WTC11 (cell line): ENCODE data around the gene RNF4. TPM values are rescaled to one million over a fixed set of nuclear protein-coding genes. Genes with fewer than 3 reads are reported as not detected.
"Not testable (repeated sequence)": the region's sequence is repeated elsewhere in the genome, so short reads cannot be mapped to it uniquely, and the experiment has no call there.

Experiments
- ATAC-seq: fragments of 200-7000 bp; cut with Tn5 transposase; 2 replicates; pipeline ENCODE4 v1.10.0; 2021; ENCODE audit warnings: mild to moderate bottlenecking, moderate library complexity
- CTCF ChIA-PET: fragments of 300-600 bp; sonication (Branson Sonifier 250); formaldehyde crosslinking; loops from one replicate; lab custom pipeline; 2021; ENCODE audit warnings: antibody characterized with exemption; lab: Charles Lee
- POLR2A ChIA-PET: fragments of 350-600 bp; sonication (Branson Sonifier 250); formaldehyde crosslinking; loops from one replicate; lab custom pipeline; 2021; ENCODE audit warnings: antibody characterized with exemption; lab: Charles Lee
- DNase-seq: peaks from one replicate; pipeline ENCODE4 v3.0.0; 2021; ENCODE audit warnings: low spot score
- H3K27ac Mint-ChIP-seq: 2 replicates; pipeline ENCODE4 v1.8.0; 2021; ENCODE audit warnings: mixed read lengths
- H3K27me3 Mint-ChIP-seq: 2 replicates; pipeline ENCODE4 v1.8.0; 2021; ENCODE audit warnings: low read depth, mild to moderate bottlenecking, moderate library complexity, mixed read lengths
- H3K36me3 Mint-ChIP-seq: 2 replicates; pipeline ENCODE4 v1.8.0; 2021; ENCODE audit warnings: mixed read lengths
- H3K4me1 Mint-ChIP-seq: 2 replicates; pipeline ENCODE4 v1.8.0; 2022; ENCODE audit warnings: mixed read lengths
- H3K4me3 Mint-ChIP-seq: 2 replicates; pipeline ENCODE4 v1.8.0; 2021; ENCODE audit warnings: mild to moderate bottlenecking, moderate library complexity, mixed read lengths
- H3K9me3 Mint-ChIP-seq: 2 replicates; pipeline ENCODE4 v1.8.0; 2021; ENCODE audit warnings: mixed read lengths
- ATF1 ChIP-seq: sonication (generic); formaldehyde crosslinking; IDR thresholded peaks from 2 replicates; pipeline ENCODE4 v1.8.1; 2023; ENCODE audit warnings: mild to moderate bottlenecking, moderate library complexity, missing genetic modification reagents
- CREM ChIP-seq: sonication (generic); formaldehyde crosslinking; IDR thresholded peaks from 2 replicates; pipeline ENCODE4 v1.8.1; 2022; ENCODE audit warnings: mild to moderate bottlenecking, missing genetic modification reagents, moderate library complexity
- ERG ChIP-seq: fragments of 250-450 bp; sonication (Bioruptor Pico); IDR thresholded peaks from 2 replicates; pipeline ENCODE4 v1.8.0; 2021; ENCODE audit warnings: mild to moderate bottlenecking
- FOXP4 ChIP-seq: sonication (generic); formaldehyde crosslinking; IDR thresholded peaks from 2 replicates; pipeline ENCODE4 v1.8.0; 2022; ENCODE audit warnings: mild to moderate bottlenecking, missing genetic modification reagents
- HMGXB4 ChIP-seq: sonication (generic); formaldehyde crosslinking; IDR thresholded peaks from 2 replicates; pipeline ENCODE4 v1.8.1; 2023; ENCODE audit warnings: mild to moderate bottlenecking, moderate library complexity, missing genetic modification reagents
- MAX ChIP-seq: sonication (generic); formaldehyde crosslinking; IDR thresholded peaks from 2 replicates; pipeline ENCODE4 v1.8.0; 2022; ENCODE audit warnings: mild to moderate bottlenecking, missing genetic modification reagents
- NFYB ChIP-seq: sonication (generic); formaldehyde crosslinking; conservative IDR thresholded peaks from 2 replicates; pipeline ENCODE4 v1.8.0; 2022; ENCODE audit warnings: low read depth, missing genetic modification reagents
- PRDM15 ChIP-seq: sonication (generic); formaldehyde crosslinking; IDR thresholded peaks from 2 replicates; pipeline ENCODE4 v1.8.0; 2022; ENCODE audit warnings: missing genetic modification reagents
- SP1 ChIP-seq: sonication (generic); formaldehyde crosslinking; conservative IDR thresholded peaks from 2 replicates; pipeline ENCODE4 v1.8.1; 2022; ENCODE audit warnings: missing genetic modification reagents
- USF2 ChIP-seq: sonication (generic); formaldehyde crosslinking; IDR thresholded peaks from 2 replicates; pipeline ENCODE4 v1.8.1; 2023; ENCODE audit warnings: mild to moderate bottlenecking, missing genetic modification reagents, moderate library complexity
- ZMAT4 ChIP-seq: fragments of 250-450 bp; sonication (Bioruptor Pico); IDR thresholded peaks from 2 replicates; pipeline ENCODE4 v1.9.0; 2021; ENCODE audit warnings: mild to moderate bottlenecking
- ZNF138 ChIP-seq: sonication (generic); formaldehyde crosslinking; conservative IDR thresholded peaks from 2 replicates; pipeline ENCODE4 v1.8.1; 2022; ENCODE audit warnings: mild to moderate bottlenecking, moderate library complexity, missing genetic modification reagents
- ZNF317 ChIP-seq: sonication (generic); formaldehyde crosslinking; IDR thresholded peaks from 2 replicates; pipeline ENCODE4 v1.8.1; 2023; ENCODE audit warnings: low read depth, mild to moderate bottlenecking, moderate library complexity, missing genetic modification reagents, borderline replicate concordance
- ZNF532 ChIP-seq: fragments of 250-450 bp; sonication (Bioruptor Pico); IDR thresholded peaks from 2 replicates; pipeline ENCODE4 v1.9.0; 2021; ENCODE audit warnings: mild to moderate bottlenecking, borderline replicate concordance
- total RNA-seq: library from RNA; stranded (reverse); gene quantifications from 3 replicates; pipeline ENCODE4 v1.2.3, GENCODE V29; 2021

Gene RNF4
- total RNA-seq, 1 experiment from 2014 or later = 87.3 TPM

GRCh38 chr4:2537011-2537830 lies 68.3 kb downstream of the RNF4 start (continued):
- TF ChIP-seq SP1 (CRISPR knock-in tag) = 0 out of 2 replicates have a peak, but pooled peaks have one; percentile 19
- 0 out of 2 replicates have a peak, but pooled peaks have one; percentile 41 for TF ChIP-seq CREM (CRISPR knock-in tag)
- 0 out of 2 replicates have a peak, but pooled peaks have one; percentile 58 for TF ChIP-seq ATF1 (CRISPR knock-in tag)
- TF ChIP-seq PRDM15 = no peak
- peak; percentile 13; the same call in 1 of the 2 replicates for TF ChIP-seq USF2 (CRISPR knock-in tag)
- peak; percentile 11; the same call in 1 of the 2 replicates for TF ChIP-seq ZNF317 (CRISPR knock-in tag)
- TF ChIP-seq HMGXB4 (CRISPR knock-in tag) = peak; percentile 68; the same call in 1 of the 2 replicates
- TF ChIP-seq MAX (CRISPR knock-in tag) = no peak
- TF ChIP-seq ZNF138 (CRISPR knock-in tag) = no peak

GRCh38 chr4:2543580-2544191 lies 74.8 kb downstream of the RNF4 start:
- CTCF ChIA-PET, H3K9me3 Mint-ChIP-seq, ATAC-seq, H3K27me3 Mint-ChIP-seq, DNase-seq, H3K4me1 Mint-ChIP-seq, H3K27ac Mint-ChIP-seq, H3K36me3 Mint-ChIP-seq, H3K4me3 Mint-ChIP-seq: not testable (repeated sequence)
- POLR2A ChIA-PET = interaction anchor here (0.6 kb wide), 1 partner anchor 49 kb away, joined by 3 read pairs; no protein-coding TSS in a partner anchor

- POLR2A ChIA-PET = no interaction called here
- peaks cover 6% of the 10 kb centered on the region for H3K9me3 Mint-ChIP-seq
- TF ChIP-seq ZNF532 (CRISPR knock-in tag) (no peak), FOXP4 (CRISPR knock-in tag) (no peak), NFYB (no peak), ERG (CRISPR knock-in tag) (no peak), ZMAT4 (CRISPR knock-in tag) (no peak)
- TF ChIP-seq, all 79 proteins: peak for 0
- Mint-ChIP-seq H3K27ac (peak overlapping the region; percentile 69; the same call in 1 of the 2 replicates), H3K4me3 (no peak overlapping the region), H3K27me3 (no peaks in the 10 kb centered on the region), H3K4me1 (no peaks in the 10 kb centered on the region), H3K36me3 (peaks cover 9% of the 10 kb centered on the region)
- CTCF ChIA-PET = no interaction called here
- ATAC-seq (no peak), DNase-seq (no peak)
Measured at GRCh38 chr4:2545321-2546013, 76.6 kb downstream of the RNF4 start.
